IMR-90 (cell line): ENCODE results near the gene CCR5. TPM values are rescaled to one million over a fixed set of nuclear protein-coding genes. Genes with fewer than 3 reads are reported as not detected.

Experiments used
- ATAC-seq: fragments of 200-7000 bp; cut with Tn5 transposase; 2 replicates; pipeline ENCODE4 v1.9.1; 2020; ENCODE audit warnings: low read depth, mild to moderate bottlenecking, moderate library complexity
- BruUV-seq: library from RNA; stranded (reverse); fragments of 400-500 nt; replicated peaks from 2 replicates; lab custom pipeline; 2021; lab: Mats Ljungman, UMichigan
- CTCF ChIA-PET: fragments of 300-600 bp; formaldehyde crosslinking; extraction: SDS; loops from one replicate; lab custom pipeline; 2021; ENCODE audit warnings: antibody characterized with exemption; lab: Yijun Ruan, JAX
- POLR2A ChIA-PET: fragments of 300-600 bp; sonication (Branson Sonifier 250); formaldehyde crosslinking; loops from one replicate; lab custom pipeline; 2022; ENCODE audit warnings: antibody characterized with exemption; ENCODE audit not compliant: unreplicated experiment; lab: Charles Lee
- DNase-seq: peaks from one replicate; pipeline ENCODE4 v3.0.0; 2013
- H2AFZ ChIP-seq: replicated peaks from 2 replicates; pipeline ENCODE3; 2013; ENCODE audit warnings: low read length, mild to moderate bottlenecking; ENCODE audit not compliant: poor library complexity
- H2AK5ac ChIP-seq: 2 replicates; pipeline ENCODE4 v1.6.1; 2013; ENCODE audit warnings: low read depth, low read length, inconsistent platforms
- H2AK9ac ChIP-seq: replicated peaks from 2 replicates; pipeline ENCODE3; 2013; ENCODE audit warnings: mild to moderate bottlenecking, low read depth, low read length, moderate library complexity; ENCODE audit not compliant: poor library complexity
- H2BK120ac ChIP-seq: 2 replicates; pipeline ENCODE4 v1.6.1; 2013; ENCODE audit warnings: low read depth, low read length, inconsistent platforms
- H2BK15ac ChIP-seq: 3 replicates; pipeline ENCODE4 v1.6.1; 2013; ENCODE audit warnings: low read depth, low read length, inconsistent platforms
- H2BK20ac ChIP-seq: 2 replicates; pipeline ENCODE4 v1.6.1; 2013; ENCODE audit warnings: low read depth, mild to moderate bottlenecking, inconsistent platforms, low read length, moderate library complexity
- H2BK5ac ChIP-seq: 2 replicates; pipeline ENCODE4 v1.6.1; 2013; ENCODE audit warnings: mild to moderate bottlenecking, low read depth, low read length, inconsistent platforms; ENCODE audit not compliant: poor library complexity, severe bottlenecking
- H3K14ac ChIP-seq: replicated peaks from 2 replicates; pipeline ENCODE4 v1.6.1; 2013; ENCODE audit warnings: low read depth, low read length, inconsistent platforms
- H3K18ac ChIP-seq: 2 replicates; pipeline ENCODE4 v1.6.1; 2013; ENCODE audit warnings: low read depth, low read length, control low read depth
- H3K23ac ChIP-seq: 2 replicates; pipeline ENCODE4 v1.6.1; 2013; ENCODE audit warnings: low read depth, low read length, inconsistent platforms
- H3K27ac ChIP-seq: 2 replicates; pipeline ENCODE4 v1.5.1; 2013; ENCODE audit warnings: mild to moderate bottlenecking, control low read depth, low read length; ENCODE audit not compliant: insufficient read depth
- H3K27me3 ChIP-seq: 2 replicates; pipeline ENCODE4 v1.6.1; 2013; ENCODE audit warnings: low read length; ENCODE audit not compliant: control insufficient read depth, insufficient read depth
- H3K36me3 ChIP-seq: 2 replicates; pipeline ENCODE4 v1.6.1; 2013; ENCODE audit warnings: low read length, mixed read lengths; ENCODE audit not compliant: control insufficient read depth, insufficient read depth
- H3K4ac ChIP-seq: 2 replicates; pipeline ENCODE4 v1.6.1; 2013; ENCODE audit warnings: low read depth, low read length, inconsistent platforms
- H3K4me1 ChIP-seq: 2 replicates; pipeline ENCODE4 v1.6.1; 2013; ENCODE audit warnings: low read length, mixed read lengths; ENCODE audit not compliant: control insufficient read depth, insufficient read depth
- H3K4me2 ChIP-seq: 2 replicates; pipeline ENCODE4 v1.6.1; 2013; ENCODE audit warnings: low read depth, mild to moderate bottlenecking, control low read depth, low read length, moderate library complexity
- H3K4me3 ChIP-seq: 2 replicates; pipeline ENCODE4 v1.5.1; 2013; ENCODE audit warnings: low read depth, mild to moderate bottlenecking, control low read depth, low read length, moderate library complexity; ENCODE audit not compliant: insufficient read depth
- H3K56ac ChIP-seq: 2 replicates; pipeline ENCODE4 v1.6.1; 2013; ENCODE audit warnings: low read length, inconsistent platforms; ENCODE audit not compliant: insufficient read depth; ENCODE audit errors: extremely low read depth
- H3K79me1 ChIP-seq, 2 experiments: 2 replicates each; pipeline ENCODE4 v1.6.1; 2013; ENCODE audit warnings: low read length in 2 of 2, inconsistent platforms in 1 of 2, low read depth in 1 of 2
- H3K9ac ChIP-seq: 2 replicates; pipeline ENCODE4 v1.6.1; 2013; ENCODE audit warnings: low read depth, low read length, control low read depth
- H3K9me1 ChIP-seq: 2 replicates; pipeline ENCODE4 v1.6.1; 2013; ENCODE audit warnings: low read length, inconsistent platforms; ENCODE audit not compliant: insufficient read depth
- H3K9me3 ChIP-seq: 2 replicates; pipeline ENCODE4 v1.6.1; 2013; ENCODE audit warnings: low read length; ENCODE audit not compliant: control insufficient read depth, insufficient read depth
- H4K20me1 ChIP-seq: 2 replicates; pipeline ENCODE4 v1.6.1; 2013; ENCODE audit warnings: low read length, inconsistent platforms; ENCODE audit not compliant: insufficient read depth
- H4K5ac ChIP-seq: 2 replicates; pipeline ENCODE4 v1.6.1; 2013; ENCODE audit warnings: mild to moderate bottlenecking, low read depth, low read length, control low read depth
- H4K8ac ChIP-seq, 2 experiments: 2 replicates each; pipeline ENCODE4 v1.6.1; 2013; ENCODE audit warnings: low read depth in 2 of 2, low read length in 2 of 2, control low read depth in 1 of 2, inconsistent platforms in 1 of 2
- H4K91ac ChIP-seq: 2 replicates; pipeline ENCODE4 v1.6.1; 2013; ENCODE audit warnings: low read depth, low read length, inconsistent platforms; ENCODE audit not compliant: insufficient read depth
- BHLHE40 ChIP-seq: fragments of 150-350 bp; IDR thresholded peaks from 2 replicates; pipeline ENCODE4 v1.6.1; 2016; ENCODE audit warnings: mild to moderate bottlenecking, low read depth, low read length
- CEBPB ChIP-seq: IDR thresholded peaks from 2 replicates; pipeline ENCODE4 v1.6.1; 2012; ENCODE audit warnings: low read depth, low read length, improper control_type of control experiment
- CHD1 ChIP-seq: IDR thresholded peaks from 2 replicates; pipeline ENCODE4 v1.6.1; 2012; ENCODE audit warnings: low read depth, low read length, improper control_type of control experiment
- ELK1 ChIP-seq: fragments of 150-350 bp; IDR thresholded peaks from 2 replicates; pipeline ENCODE4 v1.6.1; 2016; ENCODE audit warnings: low read depth, mild to moderate bottlenecking, low read length, moderate library complexity, borderline replicate concordance
- FOS ChIP-seq: fragments of 150-350 bp; IDR thresholded peaks from 2 replicates; pipeline ENCODE4 v1.6.1; 2016; ENCODE audit warnings: low read depth, low read length
- MAFK ChIP-seq: IDR thresholded peaks from 2 replicates; pipeline ENCODE4 v1.6.1; 2012; ENCODE audit warnings: low read depth, low read length, improper control_type of control experiment
- MAZ ChIP-seq: IDR thresholded peaks from 2 replicates; pipeline ENCODE4 v1.6.1; 2012; ENCODE audit warnings: low read depth, mild to moderate bottlenecking, low read length, improper control_type of control experiment, moderate library complexity, borderline replicate concordance
- MXI1 ChIP-seq: IDR thresholded peaks from 2 replicates; pipeline ENCODE4 v1.6.1; 2012; ENCODE audit warnings: low read depth, mild to moderate bottlenecking, low read length, moderate library complexity, borderline replicate concordance
- NFE2L2 ChIP-seq: fragments of 150-350 bp; IDR thresholded peaks from 2 replicates; pipeline ENCODE4 v1.6.1; 2016; ENCODE audit warnings: low read depth, mild to moderate bottlenecking, low read length
- POLR2A ChIP-seq: IDR thresholded peaks from 2 replicates; pipeline ENCODE4 v1.6.1; 2012; ENCODE audit warnings: mild to moderate bottlenecking, low read depth, low read length
- RAD21 ChIP-seq: IDR thresholded peaks from 2 replicates; pipeline ENCODE4 v1.6.1; 2012; ENCODE audit warnings: low read length, improper control_type of control experiment
- RCOR1 ChIP-seq: IDR thresholded peaks from 2 replicates; pipeline ENCODE4 v1.6.1; 2012; ENCODE audit warnings: mild to moderate bottlenecking, low read length, improper control_type of control experiment; ENCODE audit not compliant: insufficient replicate concordance
- RFX5 ChIP-seq: IDR thresholded peaks from 2 replicates; pipeline ENCODE4 v1.8.0; 2012; ENCODE audit warnings: low read depth, mild to moderate bottlenecking, low read length, moderate library complexity
- SMC3 ChIP-seq: fragments of 150-350 bp; IDR thresholded peaks from 2 replicates; pipeline ENCODE4 v1.6.1; 2016; ENCODE audit warnings: low read depth, mild to moderate bottlenecking, antibody characterized with exemption, low read length, moderate library complexity
- WGBS, 2 experiments: methylation state at CpG; one replicate each; pipeline versions ENCODE4 v1.1.5 to v1.1.7; 2013; ENCODE audit warnings: missing lambda C conversion rate in 2 of 2; ENCODE audit not compliant: insufficient read length in 1 of 2; ENCODE audit errors: extremely low coverage in 2 of 2; 5-methylcytosine and 5-hydroxymethylcytosine counted together
- dilution Hi-C: fragments of 300-500 bp; cut with HindIII; formaldehyde crosslinking; loops from one replicate; pipeline ENCODE4 v1.14.3; 2018; ENCODE audit warnings: low sequenced_read_pairs; ENCODE audit not compliant: unreplicated experiment
- in situ Hi-C: fragments of 300-500 bp; cut with MboI; formaldehyde crosslinking; loops from 3 replicates; pipeline ENCODE4 v1.14.3; 2019; ENCODE audit warnings: low sequenced_read_pairs, inconsistent platforms, mixed read lengths
- intact Hi-C: fragments of 100-400 bp; cut with micrococcal nuclease; formaldehyde crosslinking; loops from 2 replicates; pipeline ENCODE4 v1.10.0; 2022
- polyA plus RNA-seq, 3 experiments: library from polyadenylated mRNA; depleted of rRNA; stranded (reverse); fragments of >200 nt; gene quantifications; 2 replicates each; pipeline ENCODE4 v1.2.3, GENCODE V29; 2012; ENCODE audit warnings: low replicate concordance in 1 of 3
- total RNA-seq: library from RNA; depleted of rRNA; stranded (reverse); fragments of >200 nt; gene quantifications from 2 replicates; pipeline ENCODE4 v1.2.3, GENCODE V29; 2012
- TF ChIP-seq, protein P1 (sequence below): conservative IDR thresholded peaks from 2 replicates; pipeline ENCODE4 v1.5.1; 2012; ENCODE audit warnings: mild to moderate bottlenecking, low read depth, low read length, improper control_type of control experiment
- TF ChIP-seq, protein P2 (sequence below): fragments of 150-350 bp; IDR thresholded peaks from 2 replicates; pipeline ENCODE4 v1.6.1; 2017; ENCODE audit warnings: mild to moderate bottlenecking, antibody characterized with exemption, low read length, low read depth

Gene CCR5
- total and polyA plus RNA-seq, 2 of the 4 experiments (the other 2 are of a cell fraction) = not detected

GRCh38 chr3:46369151-46369550 is 1.6 kb upstream of the CCR5 start:
- Histone ChIP-seq H3K4me3 (no peak overlapping the region), H3K9ac (no peak overlapping the region), H2BK20ac (no peak overlapping the region), H2AK5ac (no peak overlapping the region), H3K56ac (no peak overlapping the region), H3K27me3 (peaks cover 42% of the 10 kb centered on the region), H3K36me3 (no peaks in the 10 kb centered on the region), H2BK5ac (no peak overlapping the region), H4K91ac (no peak overlapping the region), H4K8ac (no peak overlapping the region), H4K5ac (no peak overlapping the region), H3K14ac (no peak overlapping the region), H3K4ac (no peak overlapping the region), H2BK15ac (no peak overlapping the region), H3K4me2 (no peak overlapping the region), H3K18ac (no peak overlapping the region), H3K9me3 (no peaks in the 10 kb centered on the region), H3K79me1 (no peaks in the 10 kb centered on the region), H3K9me1 (no peaks in the 10 kb centered on the region), H2BK120ac (no peak overlapping the region), H2AK9ac (no peak overlapping the region), H3K27ac (no peak overlapping the region), H3K4me1 (no peaks in the 10 kb centered on the region), H4K20me1 (no peaks in the 10 kb centered on the region), H3K23ac (no peak overlapping the region), H2AFZ (no peak overlapping the region)
- in situ Hi-C loops (no loop called here), intact Hi-C loops (no loop called here), dilution Hi-C loops (no loop called here)
- ChIA-PET CTCF (interaction anchor here (0.9 to 1.5 kb wide), 3 partner anchors 9 to 65 kb away, joined by 3 to 4 read pairs (median 4); partner anchors contain the start of gene CCR2), POLR2A (no interaction called here)
- BruUV-seq = no TSS peak
- TF ChIP-seq NFE2L2 = no peak
- TF ChIP-seq, protein P1, sequence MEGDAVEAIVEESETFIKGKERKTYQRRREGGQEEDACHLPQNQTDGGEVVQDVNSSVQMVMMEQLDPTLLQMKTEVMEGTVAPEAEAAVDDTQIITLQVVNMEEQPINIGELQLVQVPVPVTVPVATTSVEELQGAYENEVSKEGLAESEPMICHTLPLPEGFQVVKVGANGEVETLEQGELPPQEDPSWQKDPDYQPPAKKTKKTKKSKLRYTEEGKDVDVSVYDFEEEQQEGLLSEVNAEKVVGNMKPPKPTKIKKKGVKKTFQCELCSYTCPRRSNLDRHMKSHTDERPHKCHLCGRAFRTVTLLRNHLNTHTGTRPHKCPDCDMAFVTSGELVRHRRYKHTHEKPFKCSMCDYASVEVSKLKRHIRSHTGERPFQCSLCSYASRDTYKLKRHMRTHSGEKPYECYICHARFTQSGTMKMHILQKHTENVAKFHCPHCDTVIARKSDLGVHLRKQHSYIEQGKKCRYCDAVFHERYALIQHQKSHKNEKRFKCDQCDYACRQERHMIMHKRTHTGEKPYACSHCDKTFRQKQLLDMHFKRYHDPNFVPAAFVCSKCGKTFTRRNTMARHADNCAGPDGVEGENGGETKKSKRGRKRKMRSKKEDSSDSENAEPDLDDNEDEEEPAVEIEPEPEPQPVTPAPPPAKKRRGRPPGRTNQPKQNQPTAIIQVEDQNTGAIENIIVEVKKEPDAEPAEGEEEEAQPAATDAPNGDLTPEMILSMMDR = no peak
- TF ChIP-seq ELK1 = no peak
- no peak for TF ChIP-seq BHLHE40
- no peak for TF ChIP-seq SMC3
- no peak for TF ChIP-seq CEBPB
- no peak for TF ChIP-seq MXI1
- no peak for TF ChIP-seq RAD21
- no peak for TF ChIP-seq MAZ
- no peak for TF ChIP-seq RCOR1
- TF ChIP-seq, protein P2, sequence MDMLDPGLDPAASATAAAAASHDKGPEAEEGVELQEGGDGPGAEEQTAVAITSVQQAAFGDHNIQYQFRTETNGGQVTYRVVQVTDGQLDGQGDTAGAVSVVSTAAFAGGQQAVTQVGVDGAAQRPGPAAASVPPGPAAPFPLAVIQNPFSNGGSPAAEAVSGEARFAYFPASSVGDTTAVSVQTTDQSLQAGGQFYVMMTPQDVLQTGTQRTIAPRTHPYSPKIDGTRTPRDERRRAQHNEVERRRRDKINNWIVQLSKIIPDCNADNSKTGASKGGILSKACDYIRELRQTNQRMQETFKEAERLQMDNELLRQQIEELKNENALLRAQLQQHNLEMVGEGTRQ = no peak
- TF ChIP-seq POLR2A = no peak
- TF ChIP-seq CHD1 = no peak
- no peak for TF ChIP-seq FOS
- TF ChIP-seq MAFK = no peak
- no peak for TF ChIP-seq RFX5
- WGBS, 2 experiments = no CpG with 5 or more reads among the region's 4 CpGs
- DNase-seq = no peak
- no peak for ATAC-seq
